ENCODE measurements around the gene NRP1. TPM values are rescaled to one million over a fixed set of nuclear protein-coding genes. Genes with fewer than 3 reads are reported as not detected.
"Not testable (repeated sequence)": the region's sequence is repeated elsewhere in the genome, so short reads cannot be mapped to it uniquely, and the experiment has no call there.

Gene NRP1
- total RNA-seq (ENCODE audit: unreplicated experiment), result 486 TPM
- long read RNA-seq, full-length matches to known transcripts, result 36 of 114 reads
- long read RNA-seq, partial matches to known transcripts, result 51 of 114 reads
- long read RNA-seq, other reads (novel, unspliced or antisense), result 27 of 114 reads

DNA sequence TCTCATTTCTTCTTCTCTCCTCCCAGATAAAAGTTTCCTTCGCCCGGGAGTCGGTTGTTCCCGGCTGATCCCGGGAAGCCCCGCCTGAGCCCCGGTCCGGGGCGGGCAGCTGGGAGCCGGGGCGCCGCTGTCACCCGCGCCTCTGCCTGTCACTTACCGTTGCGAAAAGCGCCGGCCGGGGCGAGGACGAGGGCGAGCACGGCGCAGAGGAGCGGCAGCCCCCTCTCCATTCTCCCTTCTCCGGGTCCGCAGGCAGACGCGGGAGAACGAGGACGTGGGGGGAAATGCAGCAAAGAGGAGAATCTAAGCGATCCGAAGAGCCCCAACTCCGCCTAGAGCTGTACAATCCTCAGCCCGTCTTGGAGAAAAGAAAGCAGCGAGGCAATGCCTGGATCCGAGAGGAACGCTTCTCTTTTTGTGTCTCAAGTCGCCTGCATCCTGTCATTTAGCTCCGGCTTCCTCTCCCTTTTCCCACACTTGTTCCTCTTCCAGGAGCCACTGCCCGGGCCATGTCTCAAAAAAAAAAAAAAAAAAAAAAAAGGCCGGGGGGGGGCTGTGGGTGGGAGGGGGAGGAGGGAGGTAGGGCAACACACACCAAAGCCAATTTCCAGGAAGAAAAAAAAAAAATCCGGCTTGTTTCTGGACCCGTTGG lies at the start of gene NRP1:
Gene NRP1 (minus strand): TSS at position 515 of the 652 bp plus-strand sequence. CDS start 285 bp downstream, at position 230.
- H3K9me3 Mint-ChIP-seq (ENCODE audit: unreplicated experiment), result no peaks in the 10 kb centered on the region
- peaks cover 13% of the 10 kb centered on the region for H3K27me3 Mint-ChIP-seq (ENCODE audit: unreplicated experiment)
- peaks cover 51% of the 10 kb centered on the region for H3K36me3 Mint-ChIP-seq (ENCODE audit: low read depth, unreplicated experiment)
- H3K4me1 Mint-ChIP-seq (ENCODE audit: unreplicated experiment), result peaks cover 38% of the 10 kb centered on the region
- peak; percentile 49 for DNase-seq (ENCODE audit: low spot score)
- TF ChIP-seq, protein P1, sequence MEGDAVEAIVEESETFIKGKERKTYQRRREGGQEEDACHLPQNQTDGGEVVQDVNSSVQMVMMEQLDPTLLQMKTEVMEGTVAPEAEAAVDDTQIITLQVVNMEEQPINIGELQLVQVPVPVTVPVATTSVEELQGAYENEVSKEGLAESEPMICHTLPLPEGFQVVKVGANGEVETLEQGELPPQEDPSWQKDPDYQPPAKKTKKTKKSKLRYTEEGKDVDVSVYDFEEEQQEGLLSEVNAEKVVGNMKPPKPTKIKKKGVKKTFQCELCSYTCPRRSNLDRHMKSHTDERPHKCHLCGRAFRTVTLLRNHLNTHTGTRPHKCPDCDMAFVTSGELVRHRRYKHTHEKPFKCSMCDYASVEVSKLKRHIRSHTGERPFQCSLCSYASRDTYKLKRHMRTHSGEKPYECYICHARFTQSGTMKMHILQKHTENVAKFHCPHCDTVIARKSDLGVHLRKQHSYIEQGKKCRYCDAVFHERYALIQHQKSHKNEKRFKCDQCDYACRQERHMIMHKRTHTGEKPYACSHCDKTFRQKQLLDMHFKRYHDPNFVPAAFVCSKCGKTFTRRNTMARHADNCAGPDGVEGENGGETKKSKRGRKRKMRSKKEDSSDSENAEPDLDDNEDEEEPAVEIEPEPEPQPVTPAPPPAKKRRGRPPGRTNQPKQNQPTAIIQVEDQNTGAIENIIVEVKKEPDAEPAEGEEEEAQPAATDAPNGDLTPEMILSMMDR (IDR thresholded peaks at IDR 0.05; ENCODE audit: unreplicated experiment), result no peak
- H3K27ac Mint-ChIP-seq (ENCODE audit: unreplicated experiment), result peak within 1 kb of the TSS; percentile 96
- peak within 1 kb of the TSS; percentile 99 for H3K4me3 Mint-ChIP-seq (ENCODE audit: unreplicated experiment)

DNA sequence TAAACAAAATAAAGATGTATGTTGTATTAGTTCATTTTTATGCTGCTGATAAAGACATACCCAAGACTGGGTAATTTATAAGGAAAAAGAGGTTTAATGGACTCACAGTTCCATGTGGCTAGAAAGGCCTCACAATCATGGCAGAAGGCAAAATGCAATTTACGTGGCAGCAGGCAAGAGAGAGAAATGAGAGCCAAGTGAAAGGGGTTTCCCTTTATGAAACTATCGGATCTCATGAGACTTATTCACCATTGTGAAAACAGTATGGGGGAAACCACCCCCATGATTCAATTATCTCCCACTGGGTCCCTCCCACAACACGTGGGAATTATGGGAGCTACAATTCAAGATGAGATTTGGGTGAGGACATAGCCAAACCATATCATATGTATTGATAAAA lies 49.7 kb upstream of the NRP1 start:
- not testable (repeated sequence) for H3K27ac Mint-ChIP-seq (ENCODE audit: unreplicated experiment); DNase-seq (ENCODE audit: low spot score); H3K36me3 Mint-ChIP-seq (ENCODE audit: low read depth, unreplicated experiment); H3K4me3 Mint-ChIP-seq (ENCODE audit: unreplicated experiment); H3K9me3 Mint-ChIP-seq (ENCODE audit: unreplicated experiment); H3K4me1 Mint-ChIP-seq (ENCODE audit: unreplicated experiment); H3K27me3 Mint-ChIP-seq (ENCODE audit: unreplicated experiment)

GRCh38 chr10:33382921-33383713 lies 48.6 kb upstream of the NRP1 start:
- Mint-ChIP-seq H3K9me3 (ENCODE audit: unreplicated experiment) (no peaks in the 10 kb centered on the region), H3K27ac (ENCODE audit: unreplicated experiment) (no peak overlapping the region), H3K4me1 (ENCODE audit: unreplicated experiment) (peaks cover 3% of the 10 kb centered on the region), H3K27me3 (ENCODE audit: unreplicated experiment) (no peaks in the 10 kb centered on the region), H3K4me3 (ENCODE audit: unreplicated experiment) (no peak overlapping the region), H3K36me3 (ENCODE audit: low read depth, unreplicated experiment) (no peaks in the 10 kb centered on the region)
- TF ChIP-seq, protein P1 (IDR thresholded peaks at IDR 0.05; ENCODE audit: unreplicated experiment), result no peak
- no peak for DNase-seq (ENCODE audit: low spot score)

DNA sequence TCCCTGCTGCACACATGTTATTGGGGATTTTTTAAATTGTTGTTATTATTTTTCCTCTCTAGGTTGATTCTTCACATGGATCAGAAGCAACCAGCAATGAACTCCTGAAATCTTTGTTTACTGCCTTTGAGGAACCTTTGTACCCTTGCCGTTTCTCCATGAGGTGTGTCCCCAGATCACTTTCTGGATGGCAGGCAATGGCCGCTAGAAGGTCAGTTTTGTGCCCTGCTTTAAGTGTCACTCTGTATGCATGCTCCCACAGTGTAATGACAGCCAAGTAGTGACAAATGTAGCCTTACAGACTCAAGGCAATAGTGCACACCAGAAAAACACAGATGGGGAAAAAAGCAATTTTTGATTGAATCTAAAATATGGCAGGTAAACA lies 47.7 kb upstream of the NRP1 start:
- H3K27ac Mint-ChIP-seq (ENCODE audit: unreplicated experiment), result no peak overlapping the region
- TF ChIP-seq, protein P1 (IDR thresholded peaks at IDR 0.05; ENCODE audit: unreplicated experiment), result no peak

GRCh38 chr10:33381451-33382215 lies 47.2 kb upstream of the NRP1 start:
- H3K4me1 Mint-ChIP-seq (ENCODE audit: unreplicated experiment), result peaks cover 1% of the 10 kb centered on the region
- no peaks in the 10 kb centered on the region for H3K27me3 Mint-ChIP-seq (ENCODE audit: unreplicated experiment)

More for the DNA sequence above, 47.7 kb upstream of the NRP1 start:
- Mint-ChIP-seq H3K27me3 (ENCODE audit: unreplicated experiment) (no peaks in the 10 kb centered on the region), H3K4me3 (ENCODE audit: unreplicated experiment) (no peak overlapping the region), H3K9me3 (ENCODE audit: unreplicated experiment) (no peaks in the 10 kb centered on the region), H3K36me3 (ENCODE audit: low read depth, unreplicated experiment) (no peaks in the 10 kb centered on the region), H3K4me1 (ENCODE audit: unreplicated experiment) (peaks cover 3% of the 10 kb centered on the region)
- no peak for DNase-seq (ENCODE audit: low spot score)

More at GRCh38 chr10:33381451-33382215, 47.2 kb upstream of the NRP1 start:
- Mint-ChIP-seq H3K4me3 (ENCODE audit: unreplicated experiment) (no peak overlapping the region), H3K36me3 (ENCODE audit: low read depth, unreplicated experiment) (no peaks in the 10 kb centered on the region), H3K27ac (ENCODE audit: unreplicated experiment) (no peak overlapping the region), H3K9me3 (ENCODE audit: unreplicated experiment) (no peaks in the 10 kb centered on the region)
- DNase-seq (ENCODE audit: low spot score), result no peak
- TF ChIP-seq, protein P1 (IDR thresholded peaks at IDR 0.05; ENCODE audit: unreplicated experiment), result no peak
